Keratinocyte (primary cell): ENCODE measurements around the gene PLAAT5. TPM values are rescaled to one million over a fixed set of nuclear protein-coding genes. Genes with fewer than 3 reads are reported as not detected.

Source experiments
- DNase-seq: peaks from one replicate; pipeline ENCODE4 v3.0.0-alpha.2; 2011; ENCODE audit warnings: low read depth, missing footprints, low spot score
- FAIRE-seq: peaks from 2 replicates; lab custom pipeline; 2011; peaks lifted over from hg19 to GRCh38; lab: Jason Lieb, UNC
- H2AFZ ChIP-seq: 2 replicates; pipeline ENCODE4 v1.6.0; 2012; ENCODE audit warnings: low read length, control low read depth, inconsistent platforms; ENCODE audit not compliant: control insufficient read depth
- H3K27ac ChIP-seq: 2 replicates; pipeline ENCODE4 v1.5.1; 2011; ENCODE audit warnings: low read length; ENCODE audit not compliant: control insufficient read depth, insufficient read depth
- H3K27me3 ChIP-seq: 3 replicates; pipeline ENCODE4 v1.6.0; 2011; ENCODE audit warnings: low read length; ENCODE audit not compliant: control insufficient read depth, insufficient read depth; ENCODE audit errors: extremely low read depth
- H3K36me3 ChIP-seq, 2 experiments: 2 replicates in 1 of 2; 3 replicates in 1 of 2; pipeline ENCODE4 v1.5.1; 2011; ENCODE audit warnings: low read length in 2 of 2, mild to moderate bottlenecking in 1 of 2; ENCODE audit not compliant: control insufficient read depth in 2 of 2, insufficient read depth in 2 of 2; ENCODE audit errors: extremely low read depth in 1 of 2
- H3K4me1 ChIP-seq: 3 replicates; pipeline ENCODE4 v1.5.1; 2011; ENCODE audit warnings: low read length; ENCODE audit not compliant: control insufficient read depth, insufficient read depth; ENCODE audit errors: extremely low read depth
- H3K4me2 ChIP-seq: 3 replicates; pipeline ENCODE4 v1.6.0; 2011; ENCODE audit warnings: low read depth, low read length; ENCODE audit not compliant: control insufficient read depth, insufficient read depth; ENCODE audit errors: extremely low read depth
- H3K4me3 ChIP-seq, 3 experiments: fragments of 200-600 bp in 1 of 3; sonication (generic) in 1 of 3; 2 replicates in 2 of 3; 3 replicates in 1 of 3; pipeline ENCODE4 v1.5.1; 2011 to 2016; ENCODE audit warnings: low read length in 3 of 3, mild to moderate bottlenecking in 3 of 3, control low read depth in 2 of 3, inconsistent platforms in 1 of 3, low read depth in 1 of 3, mixed read lengths in 1 of 3, mixed run types in 1 of 3, moderate library complexity in 1 of 3; ENCODE audit not compliant: control insufficient read depth in 2 of 3, insufficient read depth in 2 of 3; ENCODE audit errors: extremely low read depth in 1 of 3
- H3K79me2 ChIP-seq: 2 replicates; pipeline ENCODE4 v1.6.0; 2012; ENCODE audit warnings: low read length; ENCODE audit not compliant: control insufficient read depth, insufficient read depth
- H3K9ac ChIP-seq: 3 replicates; pipeline ENCODE4 v1.6.0; 2011; ENCODE audit warnings: low read length; ENCODE audit not compliant: control insufficient read depth, insufficient read depth; ENCODE audit errors: extremely low read depth
- H3K9me1 ChIP-seq: 3 replicates; pipeline ENCODE4 v1.6.0; 2011; ENCODE audit warnings: low read length; ENCODE audit not compliant: control insufficient read depth, insufficient read depth; ENCODE audit errors: extremely low read depth
- H3K9me3 ChIP-seq: 2 replicates; pipeline ENCODE4 v1.5.1; 2012; ENCODE audit warnings: low read depth, low read length; ENCODE audit not compliant: control insufficient read depth
- H4K20me1 ChIP-seq: 3 replicates; pipeline ENCODE4 v1.6.0; 2011; ENCODE audit warnings: low read length; ENCODE audit not compliant: control insufficient read depth, insufficient read depth; ENCODE audit errors: extremely low read depth
- CTCF ChIP-seq, 3 experiments: IDR thresholded peaks in 1 of 3; conservative IDR thresholded peaks in 1 of 3; optimal IDR thresholded peaks in 1 of 3; 2 replicates in 2 of 3; 3 replicates in 1 of 3; pipeline versions ENCODE3 to v1.5.1; 2011; ENCODE audit warnings: low read length in 3 of 3, mild to moderate bottlenecking in 3 of 3, moderate library complexity in 2 of 3, control low read depth in 1 of 3, inconsistent platforms in 1 of 3; ENCODE audit not compliant: insufficient read depth in 2 of 3; ENCODE audit errors: extremely low read depth in 1 of 3
- EZH2 ChIP-seq: IDR thresholded peaks from one replicate; pipeline ENCODE4 v1.6.1; 2012; ENCODE audit warnings: inconsistent platforms, mild to moderate bottlenecking, low read length, moderate library complexity
- dilution Hi-C: fragments of 300-500 bp; cut with MboI; formaldehyde crosslinking; loops from one replicate; pipeline ENCODE4 v1.7.0; 2020; ENCODE audit warnings: low sequenced_read_pairs; ENCODE audit not compliant: extremely low pct_ligation_motif_present
- polyA plus RNA-seq, 5 experiments: library from polyadenylated mRNA; depleted of rRNA in 3 of 5; stranded (reverse) in 3 of 5; stranded (forward) in 1 of 5; unstranded in 1 of 5; fragments of >200 nt; gene quantifications; 1 replicate in 1 of 5; 2 replicates in 3 of 5; 3 replicates in 1 of 5; pipeline versions ENCODE4 v1.2.1 to v1.2.3, GENCODE V29; 2011 to 2012; ENCODE audit warnings: missing spikeins in 2 of 5, low read depth in 1 of 5, low replicate concordance in 1 of 5

PLAAT5 gene
- polyA plus RNA-seq, 1 donor (not counting 4 experiments of a cell fraction or from before 2014, with no cell fraction given), result not detected

GRCh38 chr11:63505857-63506528, 15.0 kb upstream of the PLAAT5 start, which contains the start of gene LGALS12:
LGALS12 (plus strand) TSS chr11:63506084; CDS start chr11:63506459, 375 bp downstream.
- FAIRE-seq, result no peak

GRCh38 chr11:63504933-63505586, 14.1 kb upstream of the PLAAT5 start:
- no peak overlapping the region for H2AFZ ChIP-seq
- H3K27me3 ChIP-seq, result no peaks in the 10 kb centered on the region
- DNase-seq (no peak), FAIRE-seq (no peak)
- H3K9ac ChIP-seq, result no peak overlapping the region
- H3K36me3 ChIP-seq, result no peaks in the 10 kb centered on the region
- no peak for TF ChIP-seq EZH2
- no peak for TF ChIP-seq CTCF (optimal IDR thresholded peaks at IDR 0.05 in 1 of 3, IDR thresholded peaks at IDR 0.05 in 1 of 3, conservative IDR thresholded peaks at IDR 0.05 in 1 of 3; ENCODE audit: extremely low read depth in 1 of 3, insufficient read depth in 2 of 3, low read length in 3 of 3)
- H3K9me1 ChIP-seq, result no peaks in the 10 kb centered on the region
- no peaks in the 10 kb centered on the region for H3K79me2 ChIP-seq
- no peaks in the 10 kb centered on the region for H4K20me1 ChIP-seq
- dilution Hi-C loops, result no loop called here
- H3K9me3 ChIP-seq, result peaks cover 2% of the 10 kb centered on the region
- no peak overlapping the region for H3K4me2 ChIP-seq
- H3K4me1 ChIP-seq, result no peaks in the 10 kb centered on the region
- no peak overlapping the region for H3K27ac ChIP-seq
- no peak overlapping the region for H3K4me3 ChIP-seq

More at GRCh38 chr11:63505857-63506528, 15.0 kb upstream of the PLAAT5 start, which contains the start of gene LGALS12:
- Histone ChIP-seq H3K9me1 (no peaks in the 10 kb centered on the region), H3K4me3 (no peak within 1 kb of the TSS), H4K20me1 (no peaks in the 10 kb centered on the region), H3K4me2 (no peak within 1 kb of the TSS), H3K4me1 (no peaks in the 10 kb centered on the region), H3K9ac (no peak within 1 kb of the TSS), H3K79me2 (no peaks in the 10 kb centered on the region), H3K27ac (no peak within 1 kb of the TSS), H3K27me3 (no peaks in the 10 kb centered on the region), H2AFZ (no peak within 1 kb of the TSS), H3K9me3 (no peaks in the 10 kb centered on the region), H3K36me3 (no peaks in the 10 kb centered on the region)
- TF ChIP-seq CTCF (optimal IDR thresholded peaks at IDR 0.05 in 1 of 3, IDR thresholded peaks at IDR 0.05 in 1 of 3, conservative IDR thresholded peaks at IDR 0.05 in 1 of 3; ENCODE audit: extremely low read depth in 1 of 3, insufficient read depth in 2 of 3, low read length in 3 of 3) (no peak), EZH2 (no peak)
- no peak for DNase-seq
- dilution Hi-C loops, result no loop called here
